T47D (cell line): ENCODE measurements around the gene CAPN9.

Source experiments
- DNase-seq, 2 experiments: peaks; one replicate each; pipeline versions ENCODE4 v3.0.0 to v3.0.0-alpha.2; 2011 to 2012; ENCODE audit warnings: low read depth in 1 of 2, low spot score in 1 of 2
- JUND ChIP-seq: IDR thresholded peaks from 2 replicates; pipeline ENCODE4 v1.6.1; 2012; ENCODE audit warnings: low read depth
- in situ Hi-C: cut with HindIII; loops from 2 replicates; pipeline ENCODE4 v1.10.0; 2016; ENCODE audit warnings: low sequenced_read_pairs, low pct_unique_long_range_greater_than_20kb

CAPN9 gene

GRCh38 chr1:230790026-230790425 is 42.8 kb downstream of the CAPN9 start:
- in situ Hi-C loops, result no loop called here
- no peak for DNase-seq
- TF ChIP-seq JUND, result no peak

GRCh38 chr1:230791986-230792564 is 44.9 kb downstream of the CAPN9 start:
- no peak for DNase-seq
- in situ Hi-C loops, result no loop called here

GRCh38 chr1:230792691-230793462 is 45.7 kb downstream of the CAPN9 start:
- TF ChIP-seq JUND, result no peak
- peak in 1 of 2 experiments; percentile 44 for DNase-seq

More at GRCh38 chr1:230791986-230792564, 44.9 kb downstream of the CAPN9 start:
- no peak for TF ChIP-seq JUND

GRCh38 chr1:230793463-230793745 is 46.2 kb downstream of the CAPN9 start:
- in situ Hi-C loops, result no loop called here

More at GRCh38 chr1:230792691-230793462, 45.7 kb downstream of the CAPN9 start:
- in situ Hi-C loops, result no loop called here

GRCh38 chr1:230794431-230794830 is 47.2 kb downstream of the CAPN9 start:
- peak in 1 of 2 experiments; percentile 40 for DNase-seq
- TF ChIP-seq JUND, result no peak
- in situ Hi-C loops, result no loop called here

More at GRCh38 chr1:230793463-230793745, 46.2 kb downstream of the CAPN9 start:
- TF ChIP-seq JUND, result no peak
- DNase-seq, result no peak

- in situ Hi-C loops, result no loop called here
- DNase-seq, result no peak
- no peak for TF ChIP-seq JUND
These were observed 47.9 kb downstream of the CAPN9 start for GRCh38 chr1:230794871-230795605.

- TF ChIP-seq JUND, result no peak
- in situ Hi-C loops, result no loop called here
- DNase-seq, result no peak
These were observed 49.4 kb downstream of the CAPN9 start for GRCh38 chr1:230796626-230797025.

GRCh38 chr1:230797376-230797920 is 50.3 kb downstream of the CAPN9 start:
- TF ChIP-seq JUND, result no peak
- in situ Hi-C loops, result no loop called here
- no peak for DNase-seq

- TF ChIP-seq JUND, result no peak
- peak; percentile 59 to 84 for DNase-seq
- in situ Hi-C loops, result no loop called here
These were observed 50.8 kb downstream of the CAPN9 start for GRCh38 chr1:230797942-230798365.

- DNase-seq, result no peak
- in situ Hi-C loops, result no loop called here
- no peak for TF ChIP-seq JUND
These were observed 51.3 kb downstream of the CAPN9 start for GRCh38 chr1:230798491-230798890.

- no peak for TF ChIP-seq JUND
- no peak for DNase-seq
- in situ Hi-C loops, result no loop called here
These were observed 54.0 kb downstream of the CAPN9 start for GRCh38 chr1:230800891-230801840.

GRCh38 chr1:230804396-230804795 is 57.2 kb downstream of the CAPN9 start:
- DNase-seq, result no peak
- in situ Hi-C loops, result no loop called here
- no peak for TF ChIP-seq JUND
